Measurements from ENCODE around the gene RAB12. TPM values are rescaled to one million over a fixed set of nuclear protein-coding genes. Genes with fewer than 3 reads are reported as not detected.

RAB12 gene
- polyA plus RNA-seq, 1 donor from 2014 or later: 102 TPM

DNA sequence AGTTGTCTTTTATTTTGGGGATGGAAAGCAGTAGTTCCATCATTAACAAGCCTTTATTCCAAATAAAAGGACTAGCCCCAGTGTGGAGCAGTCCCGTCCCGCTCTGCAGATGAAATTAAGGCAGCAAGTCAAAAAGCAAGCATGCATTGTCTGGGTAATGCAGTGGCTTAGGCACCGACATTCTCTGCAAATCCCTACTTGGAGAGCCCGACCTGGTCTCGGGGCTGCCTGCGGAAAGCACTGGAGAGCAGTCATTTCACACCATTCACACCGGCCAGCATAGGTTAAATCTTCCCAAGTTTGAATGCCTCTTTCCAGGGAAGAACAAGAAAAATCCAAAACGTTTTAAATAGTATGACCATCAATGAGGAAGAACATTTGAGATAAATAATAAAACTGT lies 24.4 kb upstream of the RAB12 start:
- H3K4me3 ChIP-seq (ENCODE audit: low read length): no peak overlapping the region
- no peak overlapping the region for H3K9ac ChIP-seq (ENCODE audit: low read length)
- no peaks in the 10 kb centered on the region for H3K27me3 ChIP-seq (ENCODE audit: insufficient read depth, low read depth, low read length)
- TF ChIP-seq RAD21 (conservative IDR thresholded peaks at IDR 0.05) (no peak), TAF1 (IDR thresholded peaks at IDR 0.05; ENCODE audit: low read depth) (no peak), MXI1 (conservative IDR thresholded peaks at IDR 0.05; ENCODE audit: poor library complexity, severe bottlenecking) (no peak), SMC3 (conservative IDR thresholded peaks at IDR 0.05; ENCODE audit: poor library complexity) (no peak), EP300 (conservative IDR thresholded peaks at IDR 0.05; ENCODE audit: poor library complexity, severe bottlenecking) (no peak)
- TF ChIP-seq, protein P1, sequence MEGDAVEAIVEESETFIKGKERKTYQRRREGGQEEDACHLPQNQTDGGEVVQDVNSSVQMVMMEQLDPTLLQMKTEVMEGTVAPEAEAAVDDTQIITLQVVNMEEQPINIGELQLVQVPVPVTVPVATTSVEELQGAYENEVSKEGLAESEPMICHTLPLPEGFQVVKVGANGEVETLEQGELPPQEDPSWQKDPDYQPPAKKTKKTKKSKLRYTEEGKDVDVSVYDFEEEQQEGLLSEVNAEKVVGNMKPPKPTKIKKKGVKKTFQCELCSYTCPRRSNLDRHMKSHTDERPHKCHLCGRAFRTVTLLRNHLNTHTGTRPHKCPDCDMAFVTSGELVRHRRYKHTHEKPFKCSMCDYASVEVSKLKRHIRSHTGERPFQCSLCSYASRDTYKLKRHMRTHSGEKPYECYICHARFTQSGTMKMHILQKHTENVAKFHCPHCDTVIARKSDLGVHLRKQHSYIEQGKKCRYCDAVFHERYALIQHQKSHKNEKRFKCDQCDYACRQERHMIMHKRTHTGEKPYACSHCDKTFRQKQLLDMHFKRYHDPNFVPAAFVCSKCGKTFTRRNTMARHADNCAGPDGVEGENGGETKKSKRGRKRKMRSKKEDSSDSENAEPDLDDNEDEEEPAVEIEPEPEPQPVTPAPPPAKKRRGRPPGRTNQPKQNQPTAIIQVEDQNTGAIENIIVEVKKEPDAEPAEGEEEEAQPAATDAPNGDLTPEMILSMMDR (IDR thresholded peaks at IDR 0.05; ENCODE audit: poor library complexity, severe bottlenecking): no peak
- no peaks in the 10 kb centered on the region for H3K36me3 ChIP-seq (ENCODE audit: insufficient read depth, low read length)
- no peaks in the 10 kb centered on the region for H3K9me2 ChIP-seq (ENCODE audit: insufficient read depth, low read length)
- H3K27ac ChIP-seq (ENCODE audit: low read length): no peak overlapping the region
- H4K20me1 ChIP-seq (ENCODE audit: insufficient read depth): no peaks in the 10 kb centered on the region
- H2AFZ ChIP-seq (ENCODE audit: low read depth, low read length): no peak overlapping the region
- no peak overlapping the region for H3K4me2 ChIP-seq (ENCODE audit: low read length)
- H3K79me2 ChIP-seq (replicated peaks; ENCODE audit: insufficient read depth, low read length): no peaks in the 10 kb centered on the region
- no peaks in the 10 kb centered on the region for H3K9me3 ChIP-seq (ENCODE audit: low read length)
- H3F3A ChIP-seq (ENCODE audit: insufficient read depth, low read length, poor library complexity, severe bottlenecking): no peaks in the 10 kb centered on the region

DNA sequence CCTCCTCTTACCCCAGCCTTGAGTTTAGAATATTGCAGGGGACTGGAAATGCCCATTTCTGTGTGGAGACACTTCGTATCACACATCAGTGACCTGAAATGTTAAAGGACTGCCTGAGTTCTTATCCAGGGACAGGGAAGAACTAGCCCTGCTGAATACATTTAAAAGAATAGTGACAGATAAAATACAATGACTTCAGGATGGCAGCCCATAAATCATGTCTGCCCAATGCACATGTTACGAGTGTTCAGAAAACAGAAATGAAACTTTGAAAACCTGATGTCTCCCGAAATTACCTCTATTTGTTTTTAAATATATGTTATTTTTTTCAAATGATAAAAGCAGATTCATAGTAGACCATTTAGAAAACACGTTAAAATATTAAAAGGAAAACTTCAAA lies 22.3 kb upstream of the RAB12 start:
- Histone ChIP-seq H3K36me3 (ENCODE audit: insufficient read depth, low read length) (no peaks in the 10 kb centered on the region), H3K9me2 (ENCODE audit: insufficient read depth, low read length) (no peaks in the 10 kb centered on the region)
- TF ChIP-seq EZH2 (IDR thresholded peaks at IDR 0.05; ENCODE audit: borderline replicate concordance, insufficient read depth, low read length, poor library complexity, severe bottlenecking): no peak
- TF ChIP-seq SMC3 (conservative IDR thresholded peaks at IDR 0.05; ENCODE audit: poor library complexity): no peak
- TF ChIP-seq MXI1 (conservative IDR thresholded peaks at IDR 0.05; ENCODE audit: poor library complexity, severe bottlenecking): no peak
- no peak for TF ChIP-seq EP300 (conservative IDR thresholded peaks at IDR 0.05; ENCODE audit: poor library complexity, severe bottlenecking)
- TF ChIP-seq, protein P1 (IDR thresholded peaks at IDR 0.05; ENCODE audit: poor library complexity, severe bottlenecking): no peak
- no peak for TF ChIP-seq POLR2AphosphoS5 (IDR thresholded peaks at IDR 0.05)
- no peak for TF ChIP-seq RAD21 (conservative IDR thresholded peaks at IDR 0.05)
- TF ChIP-seq, protein P2, sequence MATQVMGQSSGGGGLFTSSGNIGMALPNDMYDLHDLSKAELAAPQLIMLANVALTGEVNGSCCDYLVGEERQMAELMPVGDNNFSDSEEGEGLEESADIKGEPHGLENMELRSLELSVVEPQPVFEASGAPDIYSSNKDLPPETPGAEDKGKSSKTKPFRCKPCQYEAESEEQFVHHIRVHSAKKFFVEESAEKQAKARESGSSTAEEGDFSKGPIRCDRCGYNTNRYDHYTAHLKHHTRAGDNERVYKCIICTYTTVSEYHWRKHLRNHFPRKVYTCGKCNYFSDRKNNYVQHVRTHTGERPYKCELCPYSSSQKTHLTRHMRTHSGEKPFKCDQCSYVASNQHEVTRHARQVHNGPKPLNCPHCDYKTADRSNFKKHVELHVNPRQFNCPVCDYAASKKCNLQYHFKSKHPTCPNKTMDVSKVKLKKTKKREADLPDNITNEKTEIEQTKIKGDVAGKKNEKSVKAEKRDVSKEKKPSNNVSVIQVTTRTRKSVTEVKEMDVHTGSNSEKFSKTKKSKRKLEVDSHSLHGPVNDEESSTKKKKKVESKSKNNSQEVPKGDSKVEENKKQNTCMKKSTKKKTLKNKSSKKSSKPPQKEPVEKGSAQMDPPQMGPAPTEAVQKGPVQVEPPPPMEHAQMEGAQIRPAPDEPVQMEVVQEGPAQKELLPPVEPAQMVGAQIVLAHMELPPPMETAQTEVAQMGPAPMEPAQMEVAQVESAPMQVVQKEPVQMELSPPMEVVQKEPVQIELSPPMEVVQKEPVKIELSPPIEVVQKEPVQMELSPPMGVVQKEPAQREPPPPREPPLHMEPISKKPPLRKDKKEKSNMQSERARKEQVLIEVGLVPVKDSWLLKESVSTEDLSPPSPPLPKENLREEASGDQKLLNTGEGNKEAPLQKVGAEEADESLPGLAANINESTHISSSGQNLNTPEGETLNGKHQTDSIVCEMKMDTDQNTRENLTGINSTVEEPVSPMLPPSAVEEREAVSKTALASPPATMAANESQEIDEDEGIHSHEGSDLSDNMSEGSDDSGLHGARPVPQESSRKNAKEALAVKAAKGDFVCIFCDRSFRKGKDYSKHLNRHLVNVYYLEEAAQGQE (IDR thresholded peaks at IDR 0.05; ENCODE audit: borderline replicate concordance): no peak
- no peak for TF ChIP-seq TAF1 (IDR thresholded peaks at IDR 0.05; ENCODE audit: low read depth)

More for the DNA sequence above, 22.3 kb upstream of the RAB12 start:
- H3K9ac ChIP-seq (ENCODE audit: low read length): no peak overlapping the region
- H3K4me3 ChIP-seq (ENCODE audit: low read length): no peak overlapping the region
- no peak overlapping the region for H3K4me2 ChIP-seq (ENCODE audit: low read length)
- H2AFZ ChIP-seq (ENCODE audit: low read depth, low read length): no peak overlapping the region
- H3K79me2 ChIP-seq (replicated peaks; ENCODE audit: insufficient read depth, low read length): no peaks in the 10 kb centered on the region
- H3F3A ChIP-seq (ENCODE audit: insufficient read depth, low read length, poor library complexity, severe bottlenecking): no peaks in the 10 kb centered on the region
- H3K27ac ChIP-seq (ENCODE audit: low read length): no peak overlapping the region
- no peaks in the 10 kb centered on the region for H3K27me3 ChIP-seq (ENCODE audit: insufficient read depth, low read depth, low read length)
- H3K9me3 ChIP-seq (ENCODE audit: low read length): no peaks in the 10 kb centered on the region
- H4K20me1 ChIP-seq (ENCODE audit: insufficient read depth): no peaks in the 10 kb centered on the region
